NK-92 treated with Interleukin-12 subunit alpha and Interleukin-12 subunit beta, amount 100 ng/mL, for 24 hours (cell line): Measurements from ENCODE around the gene NBAS.
A peak's percentile ranks its signal among the peaks of the same experiment; 100 is the strongest.

Experiments
- DNase-seq: peaks from one replicate; lab custom pipeline; 2025; lab: John Stamatoyannopoulos, UW

NBAS gene

GRCh38 chr2:15205562-15205961 lies 355.6 kb downstream of the NBAS start:
- no peak for DNase-seq

DNA sequence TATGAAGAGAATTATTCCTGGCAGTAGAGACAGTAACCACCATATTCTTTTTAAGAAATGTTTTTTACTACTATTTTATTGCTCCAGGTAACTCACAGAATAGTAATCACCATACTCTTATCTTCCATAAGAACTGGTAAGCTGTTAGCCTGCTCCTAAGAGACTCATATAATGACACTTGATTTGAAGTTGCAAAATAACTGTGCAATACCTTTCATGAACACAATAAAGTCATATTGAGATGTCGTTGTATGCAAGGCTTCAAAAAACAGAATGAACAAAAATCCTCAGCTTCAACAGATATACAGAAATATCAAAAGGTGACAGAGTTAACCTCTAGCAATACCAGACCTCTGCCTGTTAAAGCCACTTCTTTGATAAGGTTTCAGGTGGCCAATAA lies 360.1 kb downstream of the NBAS start:
- DNase-seq: no peak

DNA sequence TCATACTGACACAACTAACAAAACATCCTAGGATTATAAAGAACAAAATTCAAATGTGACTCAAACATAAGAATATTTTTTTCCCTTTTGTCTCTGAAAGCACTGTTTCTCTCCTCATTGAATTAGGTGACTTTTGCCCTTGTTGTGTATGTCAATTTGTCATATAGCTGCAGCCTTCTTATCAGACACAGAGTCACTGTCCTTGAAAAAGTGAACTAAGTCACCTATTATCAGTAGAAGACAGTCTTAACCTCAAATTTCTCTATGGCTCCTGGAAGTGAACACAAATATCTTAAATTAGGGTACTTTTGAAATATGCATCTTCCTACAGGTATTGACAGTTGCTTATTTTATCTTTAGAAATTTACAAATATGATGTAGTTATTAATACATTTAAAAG lies 360.6 kb downstream of the NBAS start:
- DNase-seq: no peak

DNA sequence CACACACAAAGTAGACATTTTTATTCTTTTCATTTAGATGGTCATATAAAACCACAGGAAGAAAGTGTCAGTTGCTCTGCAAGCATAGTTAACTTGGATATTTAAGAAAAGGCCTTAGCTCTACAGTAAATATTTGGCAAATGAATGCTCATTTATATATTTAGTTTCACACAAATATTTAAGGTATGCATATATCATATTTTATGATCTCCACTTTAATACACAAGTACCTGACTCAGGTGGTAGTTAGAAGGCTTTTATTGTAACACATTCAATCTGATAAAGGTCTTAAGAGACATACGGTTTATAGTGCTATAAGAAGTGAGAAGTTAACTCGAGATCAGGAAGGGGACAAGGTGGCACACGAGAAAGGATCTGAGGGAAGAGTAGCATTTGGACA lies 363.1 kb downstream of the NBAS start:
- no peak for DNase-seq

DNA sequence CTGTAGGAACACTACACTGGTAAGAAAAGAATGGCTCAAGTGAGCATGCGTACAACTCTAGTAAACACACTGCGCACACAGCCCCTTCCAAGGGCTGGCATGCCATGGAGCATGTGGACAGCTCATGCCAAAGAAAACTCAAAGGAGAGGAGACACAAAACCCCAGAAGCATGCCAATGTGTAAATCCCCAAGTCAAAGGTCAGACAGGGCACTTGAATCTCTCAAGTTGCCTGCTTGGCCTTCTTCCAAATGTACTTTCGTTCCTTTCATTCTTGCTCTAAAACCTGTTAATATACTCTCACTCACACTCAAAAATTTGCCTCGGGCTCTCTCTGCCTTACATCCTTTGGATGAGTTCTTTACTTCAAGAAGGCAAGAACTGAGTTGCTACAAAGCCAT lies 365.3 kb downstream of the NBAS start:
- no peak for DNase-seq

GRCh38 chr2:15191789-15192188 lies 369.3 kb downstream of the NBAS start:
- DNase-seq: no peak

DNA sequence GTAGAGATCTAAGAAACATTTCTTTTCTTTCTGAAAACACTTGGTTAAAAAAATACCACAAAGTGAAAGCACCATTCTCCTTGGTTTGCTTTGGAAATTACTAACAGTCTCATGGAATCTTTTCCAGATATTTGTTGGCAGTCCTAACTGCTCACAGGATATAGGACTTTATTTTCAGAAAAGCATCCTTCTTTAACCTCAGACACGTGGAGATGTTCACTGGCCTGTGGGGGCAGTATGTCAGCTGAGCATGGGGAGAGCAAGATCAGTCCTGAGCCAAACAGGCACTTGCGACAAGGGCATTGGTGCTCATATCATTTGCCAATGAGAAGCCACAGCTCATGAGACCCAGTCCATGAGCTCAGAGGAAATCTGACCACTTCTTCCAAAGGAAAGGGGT lies 371.9 kb downstream of the NBAS start:
- DNase-seq: no peak

DNA sequence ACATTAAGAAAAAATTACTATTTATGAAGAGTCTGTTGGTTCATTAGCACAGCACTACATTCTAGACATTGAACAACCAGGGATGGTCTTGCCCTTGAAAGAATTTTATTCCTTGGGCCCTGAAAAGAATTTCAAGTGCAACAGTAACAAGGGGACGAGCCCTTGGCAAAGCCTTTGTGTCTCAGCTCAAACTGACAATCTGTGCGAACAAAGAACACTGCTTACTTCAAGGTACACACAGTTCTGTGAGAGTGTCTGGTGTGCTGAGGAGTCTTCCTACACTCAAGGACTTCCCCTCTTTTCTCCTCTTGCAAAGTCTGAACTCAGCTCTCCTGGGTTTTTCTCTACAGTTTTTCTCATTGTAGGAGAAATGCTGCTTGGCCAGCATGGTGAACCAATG lies 373.4 kb downstream of the NBAS start:
- DNase-seq: no peak

GRCh38 chr2:15186118-15186517 lies 375.0 kb downstream of the NBAS start:
- no peak for DNase-seq

DNA sequence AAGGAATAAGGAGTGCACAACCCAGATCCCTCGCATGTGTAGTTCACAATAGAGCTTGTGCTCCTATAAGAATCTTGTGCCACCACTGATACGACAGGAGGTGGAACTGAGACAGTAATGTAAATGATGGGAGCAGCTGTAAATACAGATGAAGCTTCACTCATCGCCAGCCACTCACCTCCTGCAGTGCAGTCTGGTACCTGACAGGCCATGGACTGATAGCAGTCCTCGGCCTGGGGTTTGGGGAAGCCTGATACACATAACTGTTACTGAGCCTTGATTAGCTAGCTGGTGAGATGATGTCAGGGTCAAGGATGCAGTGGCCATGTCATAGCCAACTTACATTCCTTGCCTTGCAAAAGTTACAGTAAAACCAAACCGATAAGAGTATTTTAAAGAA lies 376.6 kb downstream of the NBAS start:
- DNase-seq: no peak

GRCh38 chr2:15182275-15182674 lies 378.9 kb downstream of the NBAS start:
- DNase-seq: no peak

GRCh38 chr2:15181092-15181745 lies 379.9 kb downstream of the NBAS start:
- DNase-seq: no peak

DNA sequence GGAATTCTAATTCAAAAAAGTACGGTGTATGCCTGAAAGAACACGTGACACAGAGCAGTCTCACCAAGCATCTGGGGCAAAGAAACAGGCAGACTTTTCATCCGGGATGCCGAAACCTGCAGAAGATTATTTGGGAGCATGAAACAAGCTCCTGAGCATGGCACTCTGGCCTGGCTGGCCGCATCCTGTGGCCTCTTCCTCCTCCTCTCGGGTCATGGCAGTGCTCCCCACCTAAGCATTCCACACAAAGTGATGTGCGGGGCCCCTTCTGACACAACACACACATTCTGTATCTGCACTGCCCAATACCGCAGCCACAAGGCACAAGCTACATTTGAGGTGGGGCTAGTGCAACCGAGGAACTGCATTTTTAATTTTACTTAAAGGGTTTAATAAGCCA lies 380.8 kb downstream of the NBAS start:
- DNase-seq: no peak

DNA sequence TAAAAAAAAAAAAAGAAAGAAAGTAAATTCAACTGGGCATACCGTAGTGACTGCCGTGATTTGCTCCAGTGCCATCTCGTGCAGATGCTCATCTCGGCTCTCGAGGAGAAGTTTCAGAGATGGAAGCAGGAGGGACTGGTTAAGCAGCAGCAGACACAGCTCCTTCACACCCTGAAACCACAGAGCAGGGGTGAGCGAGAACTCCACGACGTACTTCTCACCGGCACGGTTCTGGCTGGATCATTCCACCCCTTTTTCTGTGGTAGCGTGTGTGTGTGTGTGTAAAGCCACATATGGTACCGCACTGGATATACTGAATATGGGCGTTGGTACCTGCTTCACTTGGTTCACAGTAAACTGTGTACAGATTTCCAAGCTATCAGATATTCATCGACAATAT lies 382.2 kb downstream of the NBAS start:
- DNase-seq: no peak

GRCh38 chr2:15177103-15177502 lies 384.0 kb downstream of the NBAS start:
- peak; percentile 62 for DNase-seq

GRCh38 chr2:15176604-15177003 lies 384.5 kb downstream of the NBAS start:
- DNase-seq: no peak

DNA sequence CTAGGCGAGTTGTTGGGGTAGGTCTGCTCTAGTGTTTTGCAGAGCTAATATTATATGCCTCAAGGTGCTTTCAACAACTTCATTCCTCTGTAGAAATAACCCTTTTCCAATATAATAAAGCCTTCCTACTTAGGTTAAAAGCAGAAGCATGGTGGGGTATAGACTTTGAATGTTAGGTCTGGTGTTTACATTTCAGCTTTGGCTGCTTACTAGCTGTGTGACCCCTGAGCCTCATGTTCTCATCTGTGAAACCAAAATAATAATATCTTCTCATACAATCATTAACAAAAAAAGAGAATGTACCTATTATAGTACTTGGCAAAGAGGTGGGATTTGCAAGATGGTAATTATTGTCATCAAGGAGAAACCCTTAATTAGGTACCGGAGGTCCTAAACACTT lies 386.6 kb downstream of the NBAS start:
- DNase-seq: no peak

DNA sequence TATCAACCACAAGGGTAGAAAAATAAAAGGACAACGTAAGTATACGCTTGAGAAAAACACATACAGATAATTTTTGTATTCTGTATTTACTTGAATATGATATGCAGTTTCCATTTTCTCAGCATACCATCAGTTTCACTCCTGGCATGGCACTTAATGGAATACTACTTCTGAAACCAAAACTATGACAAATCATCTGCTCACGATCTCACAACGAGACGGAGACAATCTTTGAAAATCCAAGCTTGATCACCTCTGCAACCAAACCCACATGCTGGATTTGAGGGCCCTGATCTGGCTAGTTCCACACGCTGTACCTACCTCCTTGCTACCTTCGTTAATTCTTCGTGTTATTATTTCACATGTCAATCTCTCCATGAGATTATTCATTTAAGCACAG lies 387.6 kb downstream of the NBAS start:
- DNase-seq: no peak

DNA sequence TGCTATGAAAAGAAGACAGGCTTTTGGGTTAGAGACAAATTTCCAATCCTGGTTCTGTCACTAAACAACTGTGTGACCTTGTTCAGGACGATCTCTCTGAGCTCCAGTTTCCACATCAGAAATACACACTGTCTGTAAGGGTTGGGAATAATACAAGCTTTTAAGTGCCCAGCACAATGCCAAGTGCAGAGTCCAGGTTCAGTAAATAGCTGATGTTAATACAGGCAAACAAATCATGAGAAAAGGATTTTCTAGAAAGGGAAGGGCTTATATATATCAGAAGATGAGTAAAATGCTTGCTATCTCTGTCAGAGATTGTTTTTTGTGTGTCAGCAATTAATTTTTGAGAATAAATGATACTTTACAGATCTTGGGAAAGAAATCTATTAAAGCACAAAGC lies 388.3 kb downstream of the NBAS start:
- DNase-seq: no peak

- DNase-seq: no peak
Measured at GRCh38 chr2:15170070-15170775, 390.9 kb downstream of the NBAS start.

DNA sequence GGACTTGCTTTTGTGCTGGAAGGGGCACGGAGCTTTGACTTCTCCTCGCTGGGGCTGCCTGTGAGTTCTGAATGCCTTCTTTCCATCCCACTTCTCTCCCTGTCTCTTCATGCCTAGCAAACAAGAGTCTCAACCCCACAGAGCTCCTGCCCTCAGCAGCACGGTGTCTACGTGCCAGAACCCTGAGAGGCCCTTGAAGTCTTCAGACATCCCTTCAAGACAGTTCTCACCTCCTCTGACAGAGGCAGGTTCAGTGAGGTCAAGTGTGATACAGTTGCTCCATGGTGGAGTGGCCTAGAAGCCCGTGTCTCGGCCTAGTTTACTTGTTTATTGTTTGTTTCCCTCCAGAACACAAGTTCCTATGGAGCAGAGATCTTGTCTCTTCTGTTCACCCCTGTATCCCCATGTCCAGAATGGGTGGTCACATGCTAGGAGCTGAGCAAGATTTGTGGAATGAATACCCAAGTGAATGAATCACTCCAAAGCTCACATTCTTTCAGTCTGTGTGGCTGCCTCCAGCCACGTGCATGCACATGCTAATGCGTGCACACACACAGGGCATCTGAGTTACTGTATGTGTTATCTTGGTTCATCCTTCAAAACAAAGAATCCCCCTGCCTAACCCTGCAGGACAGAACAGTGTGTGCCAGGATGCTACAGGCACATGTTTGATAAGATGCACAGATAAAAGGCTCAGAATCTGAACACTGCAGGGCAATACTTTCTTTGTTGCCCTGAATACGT lies 391.6 kb downstream of the NBAS start:
- DNase-seq: no peak

GRCh38 chr2:15168116-15168515 lies 393.0 kb downstream of the NBAS start:
- DNase-seq: no peak

DNA sequence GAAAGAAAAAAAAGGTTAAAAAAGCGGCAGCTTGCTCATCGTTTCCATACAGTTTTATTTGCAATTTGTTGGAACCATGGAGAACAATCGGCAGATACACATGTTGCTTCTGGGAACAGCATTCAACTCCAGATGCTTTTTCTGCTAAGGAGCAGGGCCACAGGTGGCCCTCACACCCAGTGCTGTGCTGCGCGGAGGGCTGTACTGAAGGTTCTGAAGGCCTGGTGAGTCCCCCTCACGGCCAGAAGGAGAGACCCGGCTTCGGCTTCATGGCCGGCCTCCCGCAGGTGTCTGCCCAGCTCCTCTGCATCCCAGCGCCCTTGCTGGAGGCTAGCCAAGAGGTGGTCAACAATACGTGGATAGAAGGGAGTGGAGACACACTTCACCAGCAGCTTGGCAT lies 394.3 kb downstream of the NBAS start:
- DNase-seq: no peak
